ENCODE results near the gene LHFPL4.

Gene LHFPL4

DNA sequence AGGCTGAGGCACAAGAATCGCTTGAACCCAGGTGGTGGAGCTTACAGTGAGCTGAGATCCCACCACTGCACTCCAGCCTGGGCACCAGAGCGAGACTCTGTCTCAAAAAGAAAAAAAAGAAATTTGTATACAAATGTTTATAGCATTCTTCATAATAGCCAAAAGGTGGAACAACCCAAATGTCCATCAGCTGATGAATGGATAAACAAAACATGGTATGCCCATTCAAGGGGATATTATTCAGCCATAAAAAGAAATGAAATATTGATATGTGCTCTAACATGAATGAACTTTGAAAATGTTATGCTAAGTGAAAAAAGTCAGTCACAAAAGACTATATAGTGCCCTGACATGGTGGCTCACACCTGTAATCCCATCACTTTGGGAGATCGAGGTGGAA, 11.4 kb downstream of the LHFPL4 start:
- ChIA-PET POLR2A (no interaction called here), CTCF (no interaction called here)
- TF ChIP-seq TARDBP (IDR thresholded peaks at IDR 0.05), result no peak
- TF ChIP-seq ELF4 (IDR thresholded peaks at IDR 0.05), result no peak
- no peak for TF ChIP-seq SUZ12 (IDR thresholded peaks at IDR 0.05)
- TF ChIP-seq CTBP1 (IDR thresholded peaks at IDR 0.05; ENCODE audit: borderline replicate concordance), result no peak
- no peak for DNase-seq (ENCODE audit: extremely low spot score)

- TF ChIP-seq ARNT (IDR thresholded peaks at IDR 0.05) (no peak), FOXK2 (IDR thresholded peaks at IDR 0.05) (no peak), TARDBP (IDR thresholded peaks at IDR 0.05) (no peak), L3MBTL2 (conservative IDR thresholded peaks at IDR 0.05) (no peak), FOXA1 (IDR thresholded peaks at IDR 0.05) (no peak), NFRKB (IDR thresholded peaks at IDR 0.05) (no peak), ZNF384 (IDR thresholded peaks at IDR 0.05) (no peak), SUZ12 (IDR thresholded peaks at IDR 0.05) (no peak), ELF4 (IDR thresholded peaks at IDR 0.05) (no peak), HDGF (IDR thresholded peaks at IDR 0.05; ENCODE audit: borderline replicate concordance) (no peak), LEF1 (IDR thresholded peaks at IDR 0.05; ENCODE audit: borderline replicate concordance) (no peak), CTBP1 (IDR thresholded peaks at IDR 0.05; ENCODE audit: borderline replicate concordance) (no peak), BHLHE40 (IDR thresholded peaks at IDR 0.05; ENCODE audit: borderline replicate concordance) (no peak), FOXM1 (IDR thresholded peaks at IDR 0.05; ENCODE audit: borderline replicate concordance) (no peak), SP1 (IDR thresholded peaks at IDR 0.05) (no peak)
- TF ChIP-seq, protein P1, sequence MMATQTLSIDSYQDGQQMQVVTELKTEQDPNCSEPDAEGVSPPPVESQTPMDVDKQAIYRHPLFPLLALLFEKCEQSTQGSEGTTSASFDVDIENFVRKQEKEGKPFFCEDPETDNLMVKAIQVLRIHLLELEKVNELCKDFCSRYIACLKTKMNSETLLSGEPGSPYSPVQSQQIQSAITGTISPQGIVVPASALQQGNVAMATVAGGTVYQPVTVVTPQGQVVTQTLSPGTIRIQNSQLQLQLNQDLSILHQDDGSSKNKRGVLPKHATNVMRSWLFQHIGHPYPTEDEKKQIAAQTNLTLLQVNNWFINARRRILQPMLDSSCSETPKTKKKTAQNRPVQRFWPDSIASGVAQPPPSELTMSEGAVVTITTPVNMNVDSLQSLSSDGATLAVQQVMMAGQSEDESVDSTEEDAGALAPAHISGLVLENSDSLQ (IDR thresholded peaks at IDR 0.05), result no peak
- POLR2A ChIA-PET, result no interaction called here
- DNase-seq (ENCODE audit: extremely low spot score), result no peak
- CTCF ChIA-PET, result no interaction called here
Measured at GRCh38 chr3:9536212-9536611, 17.4 kb downstream of the LHFPL4 start.

GRCh38 chr3:9534429-9534828, 19.2 kb downstream of the LHFPL4 start:
- CTCF ChIA-PET, result no interaction called here
- no peak for DNase-seq (ENCODE audit: extremely low spot score)
- no peak for TF ChIP-seq BHLHE40 (IDR thresholded peaks at IDR 0.05; ENCODE audit: borderline replicate concordance)
- TF ChIP-seq HDGF (IDR thresholded peaks at IDR 0.05; ENCODE audit: borderline replicate concordance), result no peak
- TF ChIP-seq, protein P1 (IDR thresholded peaks at IDR 0.05), result no peak
- no peak for TF ChIP-seq LEF1 (IDR thresholded peaks at IDR 0.05; ENCODE audit: borderline replicate concordance)
- TF ChIP-seq ELF4 (IDR thresholded peaks at IDR 0.05), result no peak
- no peak for TF ChIP-seq FOXK2 (IDR thresholded peaks at IDR 0.05)
- TF ChIP-seq SP1 (IDR thresholded peaks at IDR 0.05), result no peak
- no peak for TF ChIP-seq CTBP1 (IDR thresholded peaks at IDR 0.05; ENCODE audit: borderline replicate concordance)
- TF ChIP-seq NFRKB (IDR thresholded peaks at IDR 0.05), result no peak
- POLR2A ChIA-PET, result no interaction called here

- ChIA-PET POLR2A (no interaction called here), CTCF (no interaction called here)
- TF ChIP-seq HDGF (IDR thresholded peaks at IDR 0.05; ENCODE audit: borderline replicate concordance) (no peak), ARNT (IDR thresholded peaks at IDR 0.05) (no peak), SUZ12 (IDR thresholded peaks at IDR 0.05) (no peak), ZNF384 (IDR thresholded peaks at IDR 0.05) (no peak), FOXK2 (IDR thresholded peaks at IDR 0.05) (no peak), FOXM1 (IDR thresholded peaks at IDR 0.05; ENCODE audit: borderline replicate concordance) (no peak), FOXA1 (IDR thresholded peaks at IDR 0.05) (no peak), L3MBTL2 (conservative IDR thresholded peaks at IDR 0.05) (no peak), SP1 (IDR thresholded peaks at IDR 0.05) (no peak)
- no peak for DNase-seq (ENCODE audit: extremely low spot score)
Measured at GRCh38 chr3:9525078-9525477, 28.5 kb downstream of the LHFPL4 start.

GRCh38 chr3:9514956-9515355, 38.7 kb downstream of the LHFPL4 start:
- no peak for TF ChIP-seq SUZ12 (IDR thresholded peaks at IDR 0.05)
- no peak for TF ChIP-seq FOXA1 (IDR thresholded peaks at IDR 0.05)
- no peak for TF ChIP-seq ARNT (IDR thresholded peaks at IDR 0.05)
- no peak for TF ChIP-seq CTBP1 (IDR thresholded peaks at IDR 0.05; ENCODE audit: borderline replicate concordance)
- no peak for TF ChIP-seq NFRKB (IDR thresholded peaks at IDR 0.05)
- TF ChIP-seq, protein P1 (IDR thresholded peaks at IDR 0.05), result no peak
- POLR2A ChIA-PET, result no interaction called here
- CTCF ChIA-PET, result no interaction called here
- no peak for DNase-seq (ENCODE audit: extremely low spot score)

DNA sequence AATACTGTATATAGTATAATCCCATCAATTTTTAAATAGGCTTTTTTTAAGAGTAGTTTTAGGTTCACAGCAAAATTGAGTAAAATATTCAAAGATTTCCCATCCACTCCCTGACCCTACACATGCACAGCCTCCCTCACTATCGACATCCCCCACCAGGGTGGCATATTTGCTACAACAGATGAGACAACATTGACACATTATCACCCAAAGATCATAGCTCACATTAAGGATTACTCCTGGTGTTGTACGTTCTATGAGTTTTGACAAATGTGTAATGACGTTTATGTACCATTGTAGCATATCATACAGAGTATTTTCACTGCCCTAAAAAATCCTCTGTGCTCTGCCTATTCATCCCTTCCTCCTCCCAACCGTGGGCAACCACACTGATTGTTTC, 39.3 kb downstream of the LHFPL4 start:
- ChIA-PET POLR2A (no interaction called here), CTCF (no interaction called here)
- no peak for TF ChIP-seq TARDBP (IDR thresholded peaks at IDR 0.05)
- TF ChIP-seq LEF1 (IDR thresholded peaks at IDR 0.05; ENCODE audit: borderline replicate concordance), result no peak
- TF ChIP-seq NFRKB (IDR thresholded peaks at IDR 0.05), result no peak
- TF ChIP-seq FOXM1 (IDR thresholded peaks at IDR 0.05; ENCODE audit: borderline replicate concordance), result no peak
- TF ChIP-seq FOXK2 (IDR thresholded peaks at IDR 0.05), result no peak
- TF ChIP-seq CTBP1 (IDR thresholded peaks at IDR 0.05; ENCODE audit: borderline replicate concordance), result no peak
- no peak for TF ChIP-seq HDGF (IDR thresholded peaks at IDR 0.05; ENCODE audit: borderline replicate concordance)
- no peak for TF ChIP-seq SUZ12 (IDR thresholded peaks at IDR 0.05)
- no peak for TF ChIP-seq SP1 (IDR thresholded peaks at IDR 0.05)
- DNase-seq (ENCODE audit: extremely low spot score), result no peak

DNA sequence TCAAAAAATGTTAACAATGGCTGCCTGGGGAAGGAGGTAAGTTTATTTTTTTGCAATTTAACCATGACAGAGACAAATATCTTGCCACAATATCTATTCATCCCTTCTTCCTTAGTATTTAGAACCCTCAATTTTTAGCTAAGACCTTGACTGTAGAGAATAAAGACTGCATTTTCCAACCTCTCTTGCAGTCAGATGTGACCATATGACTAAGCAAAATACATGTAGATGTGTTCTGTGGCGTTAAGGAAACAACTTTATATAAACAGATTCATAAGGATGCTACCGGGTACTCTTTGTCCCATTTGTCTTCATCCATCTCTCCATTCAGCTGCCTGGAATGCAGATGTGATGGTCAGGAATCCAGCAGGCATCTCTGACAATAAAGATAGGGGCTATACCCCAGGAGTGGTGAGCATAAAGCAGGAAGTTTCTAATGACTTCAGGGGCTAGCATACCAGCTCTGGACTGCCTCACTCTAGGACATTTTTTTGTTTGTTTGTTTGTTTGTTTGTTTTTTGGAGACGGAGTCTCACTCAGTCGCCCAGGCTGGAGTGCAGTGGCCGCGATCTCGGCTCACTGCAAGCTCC, 41.1 kb downstream of the LHFPL4 start:
- POLR2A ChIA-PET, result no interaction called here

More for the DNA sequence above, 41.1 kb downstream of the LHFPL4 start:
- no peak for DNase-seq (ENCODE audit: extremely low spot score)
- TF ChIP-seq ARNT (IDR thresholded peaks at IDR 0.05), result no peak
- TF ChIP-seq TARDBP (IDR thresholded peaks at IDR 0.05), result no peak
- TF ChIP-seq BHLHE40 (IDR thresholded peaks at IDR 0.05; ENCODE audit: borderline replicate concordance), result no peak
- no peak for TF ChIP-seq FOXM1 (IDR thresholded peaks at IDR 0.05; ENCODE audit: borderline replicate concordance)
- TF ChIP-seq, protein P1 (IDR thresholded peaks at IDR 0.05), result no peak
- TF ChIP-seq L3MBTL2 (conservative IDR thresholded peaks at IDR 0.05), result no peak
- no peak for TF ChIP-seq CTBP1 (IDR thresholded peaks at IDR 0.05; ENCODE audit: borderline replicate concordance)
- no peak for TF ChIP-seq ZNF384 (IDR thresholded peaks at IDR 0.05)
- no peak for TF ChIP-seq HDGF (IDR thresholded peaks at IDR 0.05; ENCODE audit: borderline replicate concordance)
- no peak for TF ChIP-seq SUZ12 (IDR thresholded peaks at IDR 0.05)
- TF ChIP-seq NFRKB (IDR thresholded peaks at IDR 0.05), result no peak
- TF ChIP-seq FOXK2 (IDR thresholded peaks at IDR 0.05), result no peak
- no peak for TF ChIP-seq SP1 (IDR thresholded peaks at IDR 0.05)
- TF ChIP-seq ELF4 (IDR thresholded peaks at IDR 0.05), result no peak
- no peak for TF ChIP-seq LEF1 (IDR thresholded peaks at IDR 0.05; ENCODE audit: borderline replicate concordance)
- TF ChIP-seq FOXA1 (IDR thresholded peaks at IDR 0.05), result no peak
- CTCF ChIA-PET, result no interaction called here
